ENCODE data around the gene LAMA2.

DNA sequence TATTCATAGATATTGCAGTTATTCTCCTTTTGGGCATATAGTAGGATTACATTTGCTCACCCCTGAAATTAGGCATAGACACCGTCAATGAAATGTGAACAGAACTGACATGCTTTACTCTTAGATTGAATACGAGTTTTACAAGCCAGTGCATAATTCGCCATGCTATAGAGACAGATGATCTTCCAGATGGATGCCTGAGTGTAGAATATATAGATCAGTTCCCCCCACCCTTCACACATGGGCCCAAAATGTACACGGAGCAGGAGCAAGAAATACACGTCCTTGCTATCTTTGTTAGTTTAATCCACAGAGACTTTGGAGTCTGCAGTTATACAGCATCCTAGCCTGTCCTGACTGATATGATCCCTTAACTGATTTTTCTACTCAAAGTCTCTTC, 47.4 kb downstream of the LAMA2 start:
- TF ChIP-seq POLR2A (IDR thresholded peaks at IDR 0.05) (no peak), EP300 (IDR thresholded peaks at IDR 0.05) (no peak)
- TF ChIP-seq, protein P1, sequence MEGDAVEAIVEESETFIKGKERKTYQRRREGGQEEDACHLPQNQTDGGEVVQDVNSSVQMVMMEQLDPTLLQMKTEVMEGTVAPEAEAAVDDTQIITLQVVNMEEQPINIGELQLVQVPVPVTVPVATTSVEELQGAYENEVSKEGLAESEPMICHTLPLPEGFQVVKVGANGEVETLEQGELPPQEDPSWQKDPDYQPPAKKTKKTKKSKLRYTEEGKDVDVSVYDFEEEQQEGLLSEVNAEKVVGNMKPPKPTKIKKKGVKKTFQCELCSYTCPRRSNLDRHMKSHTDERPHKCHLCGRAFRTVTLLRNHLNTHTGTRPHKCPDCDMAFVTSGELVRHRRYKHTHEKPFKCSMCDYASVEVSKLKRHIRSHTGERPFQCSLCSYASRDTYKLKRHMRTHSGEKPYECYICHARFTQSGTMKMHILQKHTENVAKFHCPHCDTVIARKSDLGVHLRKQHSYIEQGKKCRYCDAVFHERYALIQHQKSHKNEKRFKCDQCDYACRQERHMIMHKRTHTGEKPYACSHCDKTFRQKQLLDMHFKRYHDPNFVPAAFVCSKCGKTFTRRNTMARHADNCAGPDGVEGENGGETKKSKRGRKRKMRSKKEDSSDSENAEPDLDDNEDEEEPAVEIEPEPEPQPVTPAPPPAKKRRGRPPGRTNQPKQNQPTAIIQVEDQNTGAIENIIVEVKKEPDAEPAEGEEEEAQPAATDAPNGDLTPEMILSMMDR (IDR thresholded peaks at IDR 0.05): no peak
